ENCODE results near the gene CRHR2.
A peak's percentile ranks its signal among the peaks of the same experiment; 100 is the strongest.
"Not testable (repeated sequence)": the region's sequence is repeated elsewhere in the genome, so short reads cannot be mapped to it uniquely, and the experiment has no call there.

CRHR2 gene

GRCh38 chr7:30682212-30683083 lies at the start of gene CRHR2:
Gene CRHR2 (minus strand): TSS chr7:30682456. CDS start chr7:30682280, 176 bp downstream.
- peak; percentile 14 for DNase-seq

GRCh38 chr7:30731581-30731980 lies 49.3 kb upstream of the CRHR2 start:
- no peak for DNase-seq

- DNase-seq, result no peak
Measured at GRCh38 chr7:30730996-30731395, 48.7 kb upstream of the CRHR2 start.

- no peak for DNase-seq
Measured at GRCh38 chr7:30730097-30730496, 47.8 kb upstream of the CRHR2 start.

GRCh38 chr7:30729642-30730041 lies 47.4 kb upstream of the CRHR2 start:
- DNase-seq, result no peak

GRCh38 chr7:30728591-30729100 lies 46.4 kb upstream of the CRHR2 start:
- no peak for DNase-seq

- peak; percentile 37 for DNase-seq
Measured at GRCh38 chr7:30727061-30727945, 45.0 kb upstream of the CRHR2 start.

GRCh38 chr7:30726296-30727006 lies 44.2 kb upstream of the CRHR2 start:
- no peak for DNase-seq

GRCh38 chr7:30723776-30724175 lies 41.5 kb upstream of the CRHR2 start:
- no peak for DNase-seq

- DNase-seq, result no peak
Measured at GRCh38 chr7:30722671-30723070, 40.4 kb upstream of the CRHR2 start.

- DNase-seq, result no peak
Measured at GRCh38 chr7:30722187-30722586, 39.9 kb upstream of the CRHR2 start.

GRCh38 chr7:30721211-30721610 lies 39.0 kb upstream of the CRHR2 start:
- no peak for DNase-seq

- DNase-seq, result not testable (repeated sequence)
Measured at GRCh38 chr7:30719434-30719833, 37.2 kb upstream of the CRHR2 start.

GRCh38 chr7:30717181-30717580 lies 34.9 kb upstream of the CRHR2 start:
- DNase-seq, result no peak

GRCh38 chr7:30714129-30714528 lies 31.9 kb upstream of the CRHR2 start:
- no peak for DNase-seq

GRCh38 chr7:30713392-30713791 lies 31.1 kb upstream of the CRHR2 start:
- DNase-seq, result no peak

- no peak for DNase-seq
Measured at GRCh38 chr7:30710669-30711068, 28.4 kb upstream of the CRHR2 start.

- no peak for DNase-seq
Measured at GRCh38 chr7:30709549-30709948, 27.3 kb upstream of the CRHR2 start.

- DNase-seq, result no peak
Measured at GRCh38 chr7:30708983-30709382, 26.7 kb upstream of the CRHR2 start.

- DNase-seq, result no peak
Measured at GRCh38 chr7:30708412-30708811, 26.2 kb upstream of the CRHR2 start.

- DNase-seq, result no peak
Measured at GRCh38 chr7:30707391-30708357, 25.4 kb upstream of the CRHR2 start.

- no peak for DNase-seq
Measured at GRCh38 chr7:30706908-30707307, 24.7 kb upstream of the CRHR2 start.

Data from stimulated activated CD4-positive, alpha-beta T cell treated with anti-CD3 and anti-CD28 coated beads, Interleukin-4, amount 100 ng/mL, for 24 hours (primary cell).